KMS-11 (cell line): ENCODE data around the gene OVAAL.

Source experiments
- H2AFZ ChIP-seq: fragments of 200-600 bp; sonication (generic); 2 replicates; pipeline ENCODE4 v1.6.1; 2016; ENCODE audit warnings: antibody characterized with exemption, mixed run types, low read depth
- H3K27ac ChIP-seq: fragments of 200-600 bp; sonication (generic); 2 replicates; pipeline ENCODE4 v1.6.1; 2016; ENCODE audit warnings: mild to moderate bottlenecking, mixed run types
- H3K27me3 ChIP-seq: fragments of 200-600 bp; sonication (generic); 2 replicates; pipeline ENCODE4 v1.6.1; 2017; ENCODE audit warnings: mild to moderate bottlenecking, low read depth, mixed run types, moderate library complexity; ENCODE audit not compliant: insufficient read depth
- H3K36me3 ChIP-seq: fragments of 200-600 bp; sonication (generic); 2 replicates; pipeline ENCODE4 v1.6.1; 2017; ENCODE audit warnings: mild to moderate bottlenecking, mixed run types; ENCODE audit not compliant: insufficient read depth
- H3K4me1 ChIP-seq: fragments of 200-600 bp; sonication (generic); 2 replicates; pipeline ENCODE4 v1.6.1; 2016; ENCODE audit warnings: mild to moderate bottlenecking, low read depth, mixed run types; ENCODE audit not compliant: poor library complexity, severe bottlenecking
- H3K4me2 ChIP-seq: fragments of 200-600 bp; sonication (generic); 2 replicates; pipeline ENCODE4 v1.7.0; 2016; ENCODE audit warnings: mild to moderate bottlenecking, mixed run types
- H3K4me3 ChIP-seq: fragments of 200-600 bp; sonication (generic); IDR thresholded peaks from 2 replicates; pipeline ENCODE4 v1.6.1; 2017; ENCODE audit warnings: low read depth, low read length, mixed read lengths; ENCODE audit not compliant: insufficient read depth
- H3K79me2 ChIP-seq: fragments of 200-600 bp; sonication (generic); 2 replicates; pipeline ENCODE4 v1.6.1; 2016; ENCODE audit warnings: low read depth, mixed run types; ENCODE audit not compliant: insufficient read depth
- H3K9ac ChIP-seq: fragments of 200-600 bp; sonication (generic); 2 replicates; pipeline ENCODE4 v1.6.1; 2016; ENCODE audit warnings: mild to moderate bottlenecking, mixed run types
- H4K20me1 ChIP-seq: fragments of 200-600 bp; sonication (generic); 2 replicates; pipeline ENCODE4 v1.6.1; 2016; ENCODE audit warnings: mild to moderate bottlenecking, mixed run types; ENCODE audit not compliant: insufficient read depth
- CTCF ChIP-seq: fragments of 200-600 bp; sonication (generic); conservative IDR thresholded peaks from 2 replicates; pipeline ENCODE4 v1.6.1; 2017; ENCODE audit warnings: low read depth, mild to moderate bottlenecking, antibody characterized with exemption, low read length, moderate library complexity, mixed read lengths

OVAAL gene

GRCh38 chr1:180572760-180573159, 14.0 kb downstream of the OVAAL start:
- no peak overlapping the region for H3K27ac ChIP-seq
- no peaks in the 10 kb centered on the region for H3K79me2 ChIP-seq
- no peak overlapping the region for H2AFZ ChIP-seq
- H3K9ac ChIP-seq = no peak overlapping the region
- H3K4me3 ChIP-seq = no peak overlapping the region
- no peaks in the 10 kb centered on the region for H4K20me1 ChIP-seq
- H3K27me3 ChIP-seq = no peaks in the 10 kb centered on the region
- no peaks in the 10 kb centered on the region for H3K4me1 ChIP-seq
- no peak overlapping the region for H3K4me2 ChIP-seq
- no peaks in the 10 kb centered on the region for H3K36me3 ChIP-seq
- no peak for TF ChIP-seq CTCF

- H3K9ac ChIP-seq = no peak overlapping the region
- H3K4me3 ChIP-seq = no peak overlapping the region
- no peak overlapping the region for H3K27ac ChIP-seq
- TF ChIP-seq CTCF = no peak
- no peaks in the 10 kb centered on the region for H3K36me3 ChIP-seq
- no peaks in the 10 kb centered on the region for H3K79me2 ChIP-seq
- H3K27me3 ChIP-seq = no peaks in the 10 kb centered on the region
- no peak overlapping the region for H2AFZ ChIP-seq
- H3K4me2 ChIP-seq = no peak overlapping the region
- H4K20me1 ChIP-seq = no peaks in the 10 kb centered on the region
- H3K4me1 ChIP-seq = no peaks in the 10 kb centered on the region
These were observed 15.4 kb downstream of the OVAAL start for GRCh38 chr1:180574031-180574713.

- Histone ChIP-seq H3K36me3 (no peaks in the 10 kb centered on the region), H3K27ac (no peak overlapping the region), H2AFZ (no peak overlapping the region), H4K20me1 (no peaks in the 10 kb centered on the region), H3K4me2 (no peak overlapping the region), H3K27me3 (no peaks in the 10 kb centered on the region), H3K9ac (no peak overlapping the region), H3K4me3 (no peak overlapping the region), H3K4me1 (no peaks in the 10 kb centered on the region), H3K79me2 (no peaks in the 10 kb centered on the region)
- no peak for TF ChIP-seq CTCF
These were observed 18.6 kb downstream of the OVAAL start for GRCh38 chr1:180577361-180577760.

- Histone ChIP-seq H3K4me2 (no peak overlapping the region), H3K27ac (no peak overlapping the region), H3K9ac (no peak overlapping the region), H3K27me3 (no peaks in the 10 kb centered on the region), H3K36me3 (no peaks in the 10 kb centered on the region), H3K79me2 (no peaks in the 10 kb centered on the region), H2AFZ (no peak overlapping the region), H4K20me1 (no peaks in the 10 kb centered on the region), H3K4me1 (no peaks in the 10 kb centered on the region), H3K4me3 (no peak overlapping the region)
- TF ChIP-seq CTCF = no peak
These were observed 21.3 kb downstream of the OVAAL start for GRCh38 chr1:180579961-180580611.
